Keratinocyte (primary cell): ENCODE results near the gene LYZL1. TPM values are rescaled to one million over a fixed set of nuclear protein-coding genes. Genes with fewer than 3 reads are reported as not detected.

Experiments
- DNase-seq: peaks from one replicate; pipeline ENCODE4 v3.0.0-alpha.2; 2011; ENCODE audit warnings: low read depth, missing footprints, low spot score
- FAIRE-seq: peaks from 2 replicates; lab custom pipeline; 2011; peaks lifted over from hg19 to GRCh38; lab: Jason Lieb, UNC
- H2AFZ ChIP-seq: 2 replicates; pipeline ENCODE4 v1.6.0; 2012; ENCODE audit warnings: low read length, control low read depth, inconsistent platforms; ENCODE audit not compliant: control insufficient read depth
- H3K27ac ChIP-seq: 2 replicates; pipeline ENCODE4 v1.5.1; 2011; ENCODE audit warnings: low read length; ENCODE audit not compliant: control insufficient read depth, insufficient read depth
- H3K27me3 ChIP-seq: 3 replicates; pipeline ENCODE4 v1.6.0; 2011; ENCODE audit warnings: low read length; ENCODE audit not compliant: control insufficient read depth, insufficient read depth; ENCODE audit errors: extremely low read depth
- H3K36me3 ChIP-seq, 2 experiments: 2 replicates in 1 of 2; 3 replicates in 1 of 2; pipeline ENCODE4 v1.5.1; 2011; ENCODE audit warnings: low read length in 2 of 2, mild to moderate bottlenecking in 1 of 2; ENCODE audit not compliant: control insufficient read depth in 2 of 2, insufficient read depth in 2 of 2; ENCODE audit errors: extremely low read depth in 1 of 2
- H3K4me1 ChIP-seq: 3 replicates; pipeline ENCODE4 v1.5.1; 2011; ENCODE audit warnings: low read length; ENCODE audit not compliant: control insufficient read depth, insufficient read depth; ENCODE audit errors: extremely low read depth
- H3K4me2 ChIP-seq: 3 replicates; pipeline ENCODE4 v1.6.0; 2011; ENCODE audit warnings: low read depth, low read length; ENCODE audit not compliant: control insufficient read depth, insufficient read depth; ENCODE audit errors: extremely low read depth
- H3K4me3 ChIP-seq, 3 experiments: fragments of 200-600 bp in 1 of 3; sonication (generic) in 1 of 3; 2 replicates in 2 of 3; 3 replicates in 1 of 3; pipeline ENCODE4 v1.5.1; 2011 to 2016; ENCODE audit warnings: low read length in 3 of 3, mild to moderate bottlenecking in 3 of 3, control low read depth in 2 of 3, inconsistent platforms in 1 of 3, low read depth in 1 of 3, mixed read lengths in 1 of 3, mixed run types in 1 of 3, moderate library complexity in 1 of 3; ENCODE audit not compliant: control insufficient read depth in 2 of 3, insufficient read depth in 2 of 3; ENCODE audit errors: extremely low read depth in 1 of 3
- H3K79me2 ChIP-seq: 2 replicates; pipeline ENCODE4 v1.6.0; 2012; ENCODE audit warnings: low read length; ENCODE audit not compliant: control insufficient read depth, insufficient read depth
- H3K9ac ChIP-seq: 3 replicates; pipeline ENCODE4 v1.6.0; 2011; ENCODE audit warnings: low read length; ENCODE audit not compliant: control insufficient read depth, insufficient read depth; ENCODE audit errors: extremely low read depth
- H3K9me1 ChIP-seq: 3 replicates; pipeline ENCODE4 v1.6.0; 2011; ENCODE audit warnings: low read length; ENCODE audit not compliant: control insufficient read depth, insufficient read depth; ENCODE audit errors: extremely low read depth
- H3K9me3 ChIP-seq: 2 replicates; pipeline ENCODE4 v1.5.1; 2012; ENCODE audit warnings: low read depth, low read length; ENCODE audit not compliant: control insufficient read depth
- H4K20me1 ChIP-seq: 3 replicates; pipeline ENCODE4 v1.6.0; 2011; ENCODE audit warnings: low read length; ENCODE audit not compliant: control insufficient read depth, insufficient read depth; ENCODE audit errors: extremely low read depth
- CTCF ChIP-seq, 3 experiments: IDR thresholded peaks in 1 of 3; conservative IDR thresholded peaks in 1 of 3; optimal IDR thresholded peaks in 1 of 3; 2 replicates in 2 of 3; 3 replicates in 1 of 3; pipeline versions ENCODE3 to v1.5.1; 2011; ENCODE audit warnings: low read length in 3 of 3, mild to moderate bottlenecking in 3 of 3, moderate library complexity in 2 of 3, control low read depth in 1 of 3, inconsistent platforms in 1 of 3; ENCODE audit not compliant: insufficient read depth in 2 of 3; ENCODE audit errors: extremely low read depth in 1 of 3
- EZH2 ChIP-seq: IDR thresholded peaks from one replicate; pipeline ENCODE4 v1.6.1; 2012; ENCODE audit warnings: inconsistent platforms, mild to moderate bottlenecking, low read length, moderate library complexity
- dilution Hi-C: fragments of 300-500 bp; cut with MboI; formaldehyde crosslinking; loops from one replicate; pipeline ENCODE4 v1.7.0; 2020; ENCODE audit warnings: low sequenced_read_pairs; ENCODE audit not compliant: extremely low pct_ligation_motif_present
- polyA plus RNA-seq, 5 experiments: library from polyadenylated mRNA; depleted of rRNA in 3 of 5; stranded (reverse) in 3 of 5; stranded (forward) in 1 of 5; unstranded in 1 of 5; fragments of >200 nt; gene quantifications; 1 replicate in 1 of 5; 2 replicates in 3 of 5; 3 replicates in 1 of 5; pipeline versions ENCODE4 v1.2.1 to v1.2.3, GENCODE V29; 2011 to 2012; ENCODE audit warnings: missing spikeins in 2 of 5, low read depth in 1 of 5, low replicate concordance in 1 of 5

The LYZL1 gene
- polyA plus RNA-seq, 1 donor (not counting 4 experiments of a cell fraction or from before 2014, with no cell fraction given) = not detected

DNA sequence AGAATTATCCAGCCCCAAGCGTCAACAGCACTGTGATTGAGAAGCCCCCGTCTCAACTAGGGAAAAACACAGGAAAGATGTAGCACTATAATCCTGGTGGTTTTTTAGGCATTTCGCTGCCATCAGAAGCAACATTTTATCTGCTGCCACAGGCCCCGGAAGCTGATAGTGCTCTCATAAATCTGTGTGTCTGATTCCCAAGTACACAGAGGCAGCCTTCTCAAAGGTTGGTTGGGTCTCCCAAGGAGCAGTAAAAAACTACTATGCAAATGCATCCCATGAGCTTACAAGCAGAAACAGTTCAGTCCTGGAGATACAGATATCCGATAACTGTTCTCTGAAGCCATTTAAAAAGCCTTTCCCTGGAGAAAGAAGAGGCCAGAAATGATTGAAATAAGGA lies 45.8 kb upstream of the LYZL1 start:
- H3K27ac ChIP-seq = no peak overlapping the region
- H3K79me2 ChIP-seq = no peaks in the 10 kb centered on the region
- TF ChIP-seq CTCF (optimal IDR thresholded peaks at IDR 0.05 in 1 of 3, IDR thresholded peaks at IDR 0.05 in 1 of 3, conservative IDR thresholded peaks at IDR 0.05 in 1 of 3; ENCODE audit: extremely low read depth in 1 of 3, insufficient read depth in 2 of 3, low read length in 3 of 3) (no peak), EZH2 (no peak)
- H4K20me1 ChIP-seq = no peaks in the 10 kb centered on the region
- no peak overlapping the region for H3K4me3 ChIP-seq
- no peaks in the 10 kb centered on the region for H3K9me3 ChIP-seq
- dilution Hi-C loops = no loop called here
- no peak overlapping the region for H3K4me2 ChIP-seq
- DNase-seq (no peak), FAIRE-seq (no peak)
- no peaks in the 10 kb centered on the region for H3K4me1 ChIP-seq
- H2AFZ ChIP-seq = no peak overlapping the region
- H3K9ac ChIP-seq = no peak overlapping the region
- H3K36me3 ChIP-seq = no peaks in the 10 kb centered on the region
- H3K27me3 ChIP-seq = peaks cover 3% of the 10 kb centered on the region
- H3K9me1 ChIP-seq = no peaks in the 10 kb centered on the region

GRCh38 chr10:29243750-29244149 lies 45.1 kb upstream of the LYZL1 start:
- Histone ChIP-seq H3K27me3 (peaks cover 3% of the 10 kb centered on the region), H2AFZ (no peak overlapping the region), H4K20me1 (no peaks in the 10 kb centered on the region), H3K4me1 (no peaks in the 10 kb centered on the region), H3K27ac (no peak overlapping the region), H3K36me3 (no peaks in the 10 kb centered on the region), H3K9me1 (no peaks in the 10 kb centered on the region), H3K9ac (no peak overlapping the region), H3K9me3 (no peaks in the 10 kb centered on the region), H3K4me2 (no peak overlapping the region), H3K4me3 (no peak overlapping the region), H3K79me2 (no peaks in the 10 kb centered on the region)
- dilution Hi-C loops = no loop called here
- DNase-seq (no peak), FAIRE-seq (no peak)
- TF ChIP-seq EZH2 (no peak), CTCF (optimal IDR thresholded peaks at IDR 0.05 in 1 of 3, IDR thresholded peaks at IDR 0.05 in 1 of 3, conservative IDR thresholded peaks at IDR 0.05 in 1 of 3; ENCODE audit: extremely low read depth in 1 of 3, insufficient read depth in 2 of 3, low read length in 3 of 3) (peak; percentile 56 to 65 (median 62))
